MCF 10A (cell line): ENCODE data around the gene ACAA1. TPM values are rescaled to one million over a fixed set of nuclear protein-coding genes. Genes with fewer than 3 reads are reported as not detected.

ENCODE experiments used
- BruUV-seq: library from RNA; stranded (reverse); fragments of 400-500 nt; replicated peaks from 2 replicates; lab custom pipeline; 2021; lab: Mats Ljungman, UMichigan
- CTCF ChIA-PET: fragments of 300-600 bp; sonication (Branson Sonifier 250); formaldehyde crosslinking; extraction: SDS; loops from one replicate; lab custom pipeline; 2021; ENCODE audit warnings: antibody characterized with exemption, inconsistent platforms; lab: Yijun Ruan, JAX
- POLR2A ChIA-PET: fragments of 300-600, 350-650 bp; sonication (Branson Sonifier 250); formaldehyde crosslinking; extraction: SDS; loops from one replicate; lab custom pipeline; 2020; ENCODE audit warnings: antibody characterized with exemption, inconsistent platforms; lab: Yijun Ruan, JAX
- DNase-seq: peaks from one replicate; pipeline ENCODE4 v3.0.0-alpha.2; 2018; ENCODE audit not compliant: unreplicated experiment
- H3K27ac Mint-ChIP-seq: one replicate; pipeline ENCODE4 v1.8.0; 2022; ENCODE audit warnings: mild to moderate bottlenecking, low read depth, mixed read lengths; ENCODE audit not compliant: unreplicated experiment
- H3K27me3 Mint-ChIP-seq: one replicate; pipeline ENCODE4 v1.8.0; 2022; ENCODE audit warnings: mixed read lengths; ENCODE audit not compliant: insufficient read depth, unreplicated experiment
- H3K36me3 Mint-ChIP-seq: one replicate; pipeline ENCODE4 v1.8.0; 2022; ENCODE audit warnings: mild to moderate bottlenecking, moderate library complexity, mixed read lengths; ENCODE audit not compliant: insufficient read depth, unreplicated experiment
- H3K4me1 Mint-ChIP-seq: one replicate; pipeline ENCODE4 v1.8.0; 2022; ENCODE audit warnings: mixed read lengths; ENCODE audit not compliant: insufficient read depth, unreplicated experiment
- H3K4me3 Mint-ChIP-seq: one replicate; pipeline ENCODE4 v1.8.0; 2022; ENCODE audit warnings: mild to moderate bottlenecking, moderate library complexity, mixed read lengths; ENCODE audit not compliant: unreplicated experiment
- H3K9me3 Mint-ChIP-seq: one replicate; pipeline ENCODE4 v1.8.0; 2022; ENCODE audit warnings: mixed read lengths; ENCODE audit not compliant: unreplicated experiment
- CTCF ChIP-seq: fragments of 200-600 bp; IDR thresholded peaks from one replicate; pipeline ENCODE4 v1.8.0; 2022; ENCODE audit warnings: antibody characterized with exemption, mild to moderate bottlenecking; ENCODE audit not compliant: unreplicated experiment
- intact Hi-C: fragments of 100-400 bp; cut with micrococcal nuclease; formaldehyde crosslinking; loops from 2 replicates; pipeline ENCODE4 v1.14.1; 2022
- total RNA-seq: library from RNA; stranded (reverse); gene quantifications from 2 replicates; pipeline ENCODE4 v1.2.3, GENCODE V29; 2022

ACAA1 gene
- total RNA-seq, 1 experiment from 2014 or later, result 46.7 TPM

DNA sequence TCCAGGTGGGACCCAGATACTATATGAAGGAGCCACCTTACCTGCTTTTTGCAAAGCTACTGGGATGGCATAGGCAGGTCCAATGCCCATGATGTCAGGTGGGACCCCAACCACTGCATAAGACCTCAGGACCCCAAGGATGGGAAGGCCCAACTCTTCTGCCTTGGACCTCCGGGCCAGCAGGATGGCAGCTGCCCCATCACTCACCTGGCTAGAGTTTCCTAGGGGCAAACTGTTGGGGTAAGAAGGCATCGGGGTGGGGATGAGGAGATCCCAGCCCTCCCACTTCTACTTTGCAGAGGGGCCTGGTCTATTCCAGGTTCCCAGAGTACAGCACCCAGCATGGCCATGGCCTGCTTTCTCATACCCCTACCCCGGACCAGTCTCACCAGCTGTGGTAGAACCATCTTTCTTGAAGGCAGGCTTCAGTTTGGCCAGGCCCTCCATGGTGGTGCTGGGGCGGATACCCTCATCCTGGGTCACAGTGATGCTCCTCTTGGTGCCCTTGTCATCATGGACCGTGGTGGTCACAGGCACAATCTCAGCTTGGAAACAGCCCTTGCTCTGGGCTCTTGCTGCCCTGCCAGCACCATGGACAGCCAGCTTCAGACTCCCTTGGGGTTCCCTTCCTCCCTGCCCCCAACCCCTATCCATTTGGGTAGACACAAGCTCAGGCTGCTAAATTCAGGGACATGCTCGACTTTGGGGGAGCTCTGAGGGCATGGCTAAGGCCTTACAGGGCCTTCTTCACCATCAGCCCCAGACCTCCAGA, 10.6 kb downstream of the ACAA1 start:
- no peak overlapping the region for H3K4me3 Mint-ChIP-seq
- intact Hi-C loops, result no loop called here
- no peak for TF ChIP-seq CTCF
- peaks cover 13% of the 10 kb centered on the region for H3K4me1 Mint-ChIP-seq
- CTCF ChIA-PET, result interaction anchor here (0.5 to 1.4 kb wide), 7 partner anchors 10 to 354 kb away, joined by 3 to 6 read pairs (median 3); partner anchors contain the start of gene ACAA1
- no peaks in the 10 kb centered on the region for H3K27me3 Mint-ChIP-seq
- POLR2A ChIA-PET, result interaction anchor here (0.9 to 1.2 kb wide), 2 partner anchors 10 kb away, joined by 3 read pairs; partner anchors contain the start of gene ACAA1
- no peak for DNase-seq
- H3K27ac Mint-ChIP-seq, result no peak overlapping the region
- H3K9me3 Mint-ChIP-seq, result no peaks in the 10 kb centered on the region
- BruUV-seq, result no TSS peak
- peaks cover 81% of the 10 kb centered on the region for H3K36me3 Mint-ChIP-seq

DNA sequence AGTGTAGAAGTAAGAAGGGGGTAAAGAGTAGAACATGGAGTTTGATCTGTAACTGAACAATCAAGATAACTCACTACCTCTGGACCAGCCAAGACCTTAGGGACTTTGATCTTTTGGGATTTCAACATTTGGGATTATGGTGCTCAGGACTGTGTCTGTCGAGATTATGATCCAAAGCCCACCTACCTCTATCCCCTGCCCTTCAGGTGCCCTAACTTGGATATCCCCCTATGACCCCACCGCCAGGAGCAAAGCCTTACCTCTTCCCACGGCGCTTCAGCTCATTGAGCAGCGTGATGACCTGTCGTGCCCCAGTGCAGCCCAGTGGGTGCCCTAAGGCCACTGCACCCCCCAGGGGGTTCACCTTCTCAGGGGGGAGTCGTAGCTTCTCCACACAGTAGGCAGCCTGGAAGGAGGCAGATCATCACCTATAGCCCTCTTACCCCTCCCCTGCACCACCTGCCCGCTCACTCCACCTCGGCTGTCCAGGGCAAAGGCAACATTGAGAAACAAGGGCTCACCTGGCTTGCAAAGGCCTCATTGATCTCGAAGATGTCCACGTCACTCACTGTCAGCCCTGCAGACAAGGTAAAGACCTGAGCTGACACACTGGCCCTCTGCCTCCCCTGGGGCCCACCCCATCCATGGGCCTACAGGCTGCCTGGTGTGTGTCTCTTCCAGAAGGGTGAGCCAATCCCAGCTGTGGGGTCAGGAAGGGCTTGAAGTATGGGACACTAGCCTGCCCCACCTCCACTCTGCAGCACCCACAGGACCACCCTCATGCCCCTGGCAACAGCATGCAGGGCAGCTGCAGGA, 11.4 kb downstream of the ACAA1 start:
- H3K9me3 Mint-ChIP-seq, result no peaks in the 10 kb centered on the region
- no peak for DNase-seq
- H3K27ac Mint-ChIP-seq, result no peak overlapping the region
- intact Hi-C loops, result no loop called here
- TF ChIP-seq CTCF, result no peak
- H3K27me3 Mint-ChIP-seq, result no peaks in the 10 kb centered on the region
- H3K36me3 Mint-ChIP-seq, result peaks cover 78% of the 10 kb centered on the region
- ChIA-PET POLR2A (interaction anchor here (0.9 to 1.5 kb wide), 4 partner anchors 10 to 39 kb away, joined by 3 to 6 read pairs (median 4); partner anchors contain the start of genes ACAA1 and OXSR1), CTCF (interaction anchor here (1.0 to 1.4 kb wide), 3 partner anchors 9 to 30 kb away, joined by 3 to 6 read pairs (median 4); partner anchors contain the start of gene ACAA1)
- no peak overlapping the region for H3K4me3 Mint-ChIP-seq
- H3K4me1 Mint-ChIP-seq, result peaks cover 13% of the 10 kb centered on the region
- no TSS peak for BruUV-seq

- intact Hi-C loops, result no loop called here
- Mint-ChIP-seq H3K4me1 (peaks cover 13% of the 10 kb centered on the region), H3K9me3 (no peaks in the 10 kb centered on the region), H3K27ac (no peak overlapping the region), H3K4me3 (no peak overlapping the region), H3K36me3 (peaks cover 70% of the 10 kb centered on the region), H3K27me3 (no peaks in the 10 kb centered on the region)
- ChIA-PET POLR2A (interaction anchor here (1.0 to 1.5 kb wide), 3 partner anchors 12 to 121 kb away, joined by 3 to 6 read pairs (median 4); partner anchors contain the start of genes ACAA1 and OXSR1), CTCF (interaction anchor here (1.1 to 1.6 kb wide), 2 partner anchors 12 to 175 kb away, joined by 3 to 4 read pairs; partner anchors contain the start of gene ACAA1)
- BruUV-seq, result no TSS peak
- no peak for TF ChIP-seq CTCF
- no peak for DNase-seq
Measured at GRCh38 chr3:38124324-38125122, 12.4 kb downstream of the ACAA1 start.
